GM12878 (cell line): ENCODE data around the gene AP1B1. TPM values are rescaled to one million over a fixed set of nuclear protein-coding genes. Genes with fewer than 3 reads are reported as not detected.

Experiments used
- ATAC-seq: fragments of 200-7000 bp; cut with Tn5 transposase; 3 replicates; pipeline ENCODE4 v1.9.1; 2020; ENCODE audit warnings: mild to moderate bottlenecking, moderate library complexity
- BruUV-seq: library from RNA; stranded (reverse); fragments of 400-500 nt; replicated peaks from 2 replicates; lab custom pipeline; 2021; lab: Mats Ljungman, UMichigan
- CTCF ChIA-PET: fragments of 300-600 bp; sonication (Branson Sonifier 250); formaldehyde crosslinking; extraction: SDS; loops from one replicate; lab custom pipeline; 2021; ENCODE audit warnings: inconsistent platforms; lab: Yijun Ruan, JAX
- POLR2A ChIA-PET: fragments of 350-600 bp; formaldehyde crosslinking; extraction: SDS; loops from one replicate; lab custom pipeline; 2021; ENCODE audit warnings: inconsistent platforms; lab: Charles Lee
- RAD21 ChIA-PET: fragments of 300-600 bp; sonication (Branson Sonifier 250); formaldehyde crosslinking; loops from one replicate; lab custom pipeline; 2023; ENCODE audit warnings: antibody characterized with exemption; ENCODE audit not compliant: unreplicated experiment; lab: Charles Lee
- SMC1A ChIA-PET: fragments of 300-600 bp; sonication (Branson Sonifier 250); formaldehyde crosslinking; loops from one replicate; lab custom pipeline; 2023; ENCODE audit not compliant: unreplicated experiment, uncharacterized antibody; lab: Charles Lee
- DNase-seq: peaks from one replicate; pipeline ENCODE4 v3.0.0-alpha.2; 2011; ENCODE audit warnings: low read depth, low spot score
- FAIRE-seq: peaks from 3 replicates; lab custom pipeline; 2011; peaks lifted over from hg19 to GRCh38; lab: Jason Lieb, UNC
- H2AFZ ChIP-seq: 2 replicates; pipeline ENCODE4 v1.6.0; 2011; ENCODE audit warnings: low read depth, low read length, control low read depth; ENCODE audit not compliant: control insufficient read depth
- H3K27ac ChIP-seq: 2 replicates; pipeline ENCODE4 v1.5.1; 2011; ENCODE audit warnings: control low read depth; ENCODE audit not compliant: control insufficient read depth, insufficient read depth
- H3K27me3 ChIP-seq, 2 experiments: replicated peaks in 1 of 2; 2 replicates each; pipeline versions ENCODE4 v1.6.0 to v1.6.1; 2011; ENCODE audit warnings: low read length in 1 of 2; ENCODE audit not compliant: control insufficient read depth in 2 of 2, insufficient read depth in 2 of 2
- H3K36me3 ChIP-seq, 2 experiments: 2 replicates each; pipeline ENCODE4 v1.5.1; 2011; ENCODE audit warnings: low read length in 1 of 2; ENCODE audit not compliant: control insufficient read depth in 2 of 2, insufficient read depth in 2 of 2
- H3K4me1 ChIP-seq: 2 replicates; pipeline ENCODE4 v1.6.1; 2011; ENCODE audit warnings: mild to moderate bottlenecking, low read length, moderate library complexity, mixed read lengths; ENCODE audit not compliant: control insufficient read depth, insufficient read depth
- H3K4me2 ChIP-seq: 2 replicates; pipeline ENCODE4 v1.6.0; 2011; ENCODE audit warnings: control low read depth; ENCODE audit not compliant: control insufficient read depth, insufficient read depth
- H3K4me3 ChIP-seq: fragments of 200-600 bp; sonication (generic); 2 replicates; pipeline ENCODE4 v1.5.1; 2016
- H3K79me2 ChIP-seq: 2 replicates; pipeline ENCODE4 v1.6.0; 2011; ENCODE audit warnings: low read length; ENCODE audit not compliant: control insufficient read depth, insufficient read depth
- H3K9ac ChIP-seq: 2 replicates; pipeline ENCODE4 v1.8.0; 2011; ENCODE audit warnings: low read length, control low read depth, mixed read lengths; ENCODE audit not compliant: control insufficient read depth, insufficient read depth
- H3K9me3 ChIP-seq: replicated peaks from 3 replicates; pipeline ENCODE4 v1.5.1; 2011; ENCODE audit warnings: mild to moderate bottlenecking, low read length; ENCODE audit not compliant: control insufficient read depth, insufficient read depth
- H4K20me1 ChIP-seq: 2 replicates; pipeline ENCODE4 v1.6.0; 2011; ENCODE audit not compliant: control insufficient read depth, insufficient read depth
- BCL11A ChIP-seq: IDR thresholded peaks from 2 replicates; pipeline ENCODE4 v1.6.1; 2011; ENCODE audit warnings: low read depth, low read length
- CREB1 ChIP-seq: IDR thresholded peaks from 2 replicates; pipeline ENCODE4 v1.6.1; 2012; ENCODE audit warnings: low read depth, mild to moderate bottlenecking, inconsistent platforms
- CREM ChIP-seq: IDR thresholded peaks from 2 replicates; pipeline ENCODE4 v1.6.1; 2014; ENCODE audit warnings: antibody characterized with exemption, low read depth
- DPF2 ChIP-seq: fragments of 450-650 bp; IDR thresholded peaks from 2 replicates; pipeline ENCODE4 v1.6.1; 2017; ENCODE audit warnings: mild to moderate bottlenecking
- KAT2A ChIP-seq: conservative IDR thresholded peaks from 2 replicates; pipeline ENCODE4 v1.6.1; 2011; ENCODE audit warnings: low read depth, low read length; ENCODE audit not compliant: control insufficient read depth
- PAX5 ChIP-seq: IDR thresholded peaks from 2 replicates; pipeline ENCODE4 v1.6.1; 2011; ENCODE audit warnings: low read depth, low read length, borderline replicate concordance
- POU2F2 ChIP-seq: IDR thresholded peaks from 3 replicates; pipeline ENCODE4 v1.6.1; 2011; ENCODE audit warnings: low read depth, mild to moderate bottlenecking, low read length, borderline replicate concordance
- SP1 ChIP-seq: IDR thresholded peaks from one replicate; pipeline ENCODE4 v1.6.1; 2011; ENCODE audit warnings: low read depth, low read length
- STAT1 ChIP-seq: fragments of 450-650 bp; conservative IDR thresholded peaks from 2 replicates; pipeline ENCODE4 v1.6.1; 2014; ENCODE audit warnings: antibody characterized with exemption, mild to moderate bottlenecking
- SUPT20H ChIP-seq: IDR thresholded peaks from 2 replicates; pipeline ENCODE4 v1.6.1; 2011; ENCODE audit warnings: low read depth, mild to moderate bottlenecking, low read length, moderate library complexity, borderline replicate concordance; ENCODE audit not compliant: control insufficient read depth
- TBL1XR1 ChIP-seq: IDR thresholded peaks from 2 replicates; pipeline ENCODE4 v1.6.1; 2012; ENCODE audit warnings: low read depth, low read length, improper control_type of control experiment
- ZNF24 ChIP-seq: fragments of 450-650 bp; IDR thresholded peaks from 2 replicates; pipeline ENCODE4 v1.6.1; 2017; ENCODE audit warnings: antibody characterized with exemption, mild to moderate bottlenecking
- WGBS: methylation state at CpG from one replicate; pipeline ENCODE4 v1.1.6; 2016; ENCODE audit warnings: low lambda C conversion rate; ENCODE audit not compliant: insufficient replicate concordance, insufficient coverage; ENCODE audit errors: missing lambda C conversion rate; 5-methylcytosine and 5-hydroxymethylcytosine counted together
- in situ Hi-C: fragments of 300-500 bp; cut with MboI; formaldehyde crosslinking; loops from 9 replicates; pipeline ENCODE4 v1.14.3; 2018; ENCODE audit warnings: mixed read lengths
- intact Hi-C: fragments of 100-400 bp; cut with micrococcal nuclease; formaldehyde crosslinking; loops from one replicate; pipeline ENCODE4 v1.14.2; 2022; ENCODE audit not compliant: unreplicated experiment
- polyA plus RNA-seq, 11 experiments: library from polyadenylated mRNA; depleted of rRNA in 4 of 11; unstranded in 6 of 11; stranded (reverse) in 5 of 11; fragments of >200 nt; fragmentation: Nextera tagmentation in 4 of 11; fragmentation: Illumina TruSeq in 1 of 11; extraction: Ambion mirVana in 4 of 11; extraction: Trizol in 1 of 11; gene quantifications; 1 replicate in 1 of 11; 2 replicates in 10 of 11; pipeline versions ENCODE4 v1.2.1 to v1.2.3, GENCODE V29; 2011 to 2016; ENCODE audit warnings: inconsistent platforms in 2 of 11, missing spikeins in 2 of 11, low read depth in 1 of 11
- total RNA-seq, 4 experiments: library from RNA; depleted of rRNA in 3 of 4; stranded (reverse); fragments of >200 nt in 3 of 4; fragmentation: Illumina TruSeq in 1 of 4; extraction: Trizol in 1 of 4; gene quantifications; 2 replicates each; pipeline versions ENCODE4 v1.2.1 to v1.2.3, GENCODE V29; 2013 to 2021
- TF ChIP-seq, protein P1 (sequence below): IDR thresholded peaks from 2 replicates; pipeline ENCODE4 v1.6.1; 2012; ENCODE audit warnings: low read depth, low read length, improper control_type of control experiment
- TF ChIP-seq, protein P2 (sequence below): fragments of 450-650 bp; formaldehyde crosslinking; IDR thresholded peaks from 2 replicates; pipeline ENCODE4 v1.5.0; 2022; ENCODE audit warnings: mild to moderate bottlenecking, missing genetic modification characterization
- TF ChIP-seq, protein P3 (sequence below): fragments of 450-650 bp; IDR thresholded peaks from 2 replicates; pipeline ENCODE4 v1.6.1; 2017; ENCODE audit warnings: borderline replicate concordance
- TF ChIP-seq, protein P4 (sequence below): fragments of 450-650 bp; IDR thresholded peaks from 2 replicates; pipeline ENCODE4 v1.6.1; 2017; ENCODE audit warnings: low read depth, mild to moderate bottlenecking, moderate library complexity
- TF ChIP-seq, protein P5 (sequence below): fragments of 450-650 bp; conservative IDR thresholded peaks from 2 replicates; pipeline ENCODE4 v1.6.1; 2017; ENCODE audit warnings: mild to moderate bottlenecking, moderate library complexity

Gene AP1B1
- total and polyA plus RNA-seq, 10 of the 15 experiments (the other 5 are each of a cell fraction or from before 2014, with no cell fraction given), result 2.1 to 98.6 (median 57.8) TPM

GRCh38 chr22:29351042-29351441 is 37.3 kb downstream of the AP1B1 start:
- BruUV-seq, result no TSS peak
- ChIA-PET CTCF (no interaction called here), SMC1A (no interaction called here), RAD21 (no interaction called here), POLR2A (no interaction called here)
- no peak for FAIRE-seq
- Histone ChIP-seq H3K4me1 (no peaks in the 10 kb centered on the region), H2AFZ (no peak overlapping the region), H3K4me3 (no peak overlapping the region), H3K79me2 (no peaks in the 10 kb centered on the region), H4K20me1 (no peaks in the 10 kb centered on the region), H3K27ac (no peak overlapping the region), H3K9ac (no peak overlapping the region), H3K9me3 (no peaks in the 10 kb centered on the region), H3K36me3 (peaks cover 29 to 56% of the 10 kb centered on the region in 2 experiments), H3K27me3 (no peaks in the 10 kb centered on the region), H3K4me2 (no peak overlapping the region)
- ATAC-seq, result no peak
- 97% methylated on average over 6 of the region's 6 CpGs for WGBS
- in situ Hi-C loops, result no loop called here
- intact Hi-C loops, result no loop called here
- no peak for DNase-seq
- TF ChIP-seq CREB1, result no peak
- TF ChIP-seq BCL11A, result no peak
- TF ChIP-seq, protein P1, sequence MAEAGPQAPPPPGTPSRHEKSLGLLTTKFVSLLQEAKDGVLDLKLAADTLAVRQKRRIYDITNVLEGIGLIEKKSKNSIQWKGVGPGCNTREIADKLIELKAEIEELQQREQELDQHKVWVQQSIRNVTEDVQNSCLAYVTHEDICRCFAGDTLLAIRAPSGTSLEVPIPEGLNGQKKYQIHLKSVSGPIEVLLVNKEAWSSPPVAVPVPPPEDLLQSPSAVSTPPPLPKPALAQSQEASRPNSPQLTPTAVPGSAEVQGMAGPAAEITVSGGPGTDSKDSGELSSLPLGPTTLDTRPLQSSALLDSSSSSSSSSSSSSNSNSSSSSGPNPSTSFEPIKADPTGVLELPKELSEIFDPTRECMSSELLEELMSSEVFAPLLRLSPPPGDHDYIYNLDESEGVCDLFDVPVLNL, result no peak
- TF ChIP-seq KAT2A, result no peak
- TF ChIP-seq, protein P2, sequence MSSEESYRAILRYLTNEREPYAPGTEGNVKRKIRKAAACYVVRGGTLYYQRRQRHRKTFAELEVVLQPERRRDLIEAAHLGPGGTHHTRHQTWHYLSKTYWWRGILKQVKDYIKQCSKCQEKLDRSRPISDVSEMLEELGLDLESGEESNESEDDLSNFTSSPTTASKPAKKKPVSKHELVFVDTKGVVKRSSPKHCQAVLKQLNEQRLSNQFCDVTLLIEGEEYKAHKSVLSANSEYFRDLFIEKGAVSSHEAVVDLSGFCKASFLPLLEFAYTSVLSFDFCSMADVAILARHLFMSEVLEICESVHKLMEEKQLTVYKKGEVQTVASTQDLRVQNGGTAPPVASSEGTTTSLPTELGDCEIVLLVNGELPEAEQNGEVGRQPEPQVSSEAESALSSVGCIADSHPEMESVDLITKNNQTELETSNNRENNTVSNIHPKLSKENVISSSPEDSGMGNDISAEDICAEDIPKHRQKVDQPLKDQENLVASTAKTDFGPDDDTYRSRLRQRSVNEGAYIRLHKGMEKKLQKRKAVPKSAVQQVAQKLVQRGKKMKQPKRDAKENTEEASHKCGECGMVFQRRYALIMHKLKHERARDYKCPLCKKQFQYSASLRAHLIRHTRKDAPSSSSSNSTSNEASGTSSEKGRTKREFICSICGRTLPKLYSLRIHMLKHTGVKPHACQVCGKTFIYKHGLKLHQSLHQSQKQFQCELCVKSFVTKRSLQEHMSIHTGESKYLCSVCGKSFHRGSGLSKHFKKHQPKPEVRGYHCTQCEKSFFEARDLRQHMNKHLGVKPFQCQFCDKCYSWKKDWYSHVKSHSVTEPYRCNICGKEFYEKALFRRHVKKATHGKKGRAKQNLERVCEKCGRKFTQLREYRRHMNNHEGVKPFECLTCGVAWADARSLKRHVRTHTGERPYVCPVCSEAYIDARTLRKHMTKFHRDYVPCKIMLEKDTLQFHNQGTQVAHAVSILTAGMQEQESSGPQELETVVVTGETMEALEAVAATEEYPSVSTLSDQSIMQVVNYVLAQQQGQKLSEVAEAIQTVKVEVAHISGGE (CRISPR knock-in tag), result no peak
- no peak for TF ChIP-seq POU2F2
- TF ChIP-seq DPF2, result no peak
- TF ChIP-seq, protein P3, sequence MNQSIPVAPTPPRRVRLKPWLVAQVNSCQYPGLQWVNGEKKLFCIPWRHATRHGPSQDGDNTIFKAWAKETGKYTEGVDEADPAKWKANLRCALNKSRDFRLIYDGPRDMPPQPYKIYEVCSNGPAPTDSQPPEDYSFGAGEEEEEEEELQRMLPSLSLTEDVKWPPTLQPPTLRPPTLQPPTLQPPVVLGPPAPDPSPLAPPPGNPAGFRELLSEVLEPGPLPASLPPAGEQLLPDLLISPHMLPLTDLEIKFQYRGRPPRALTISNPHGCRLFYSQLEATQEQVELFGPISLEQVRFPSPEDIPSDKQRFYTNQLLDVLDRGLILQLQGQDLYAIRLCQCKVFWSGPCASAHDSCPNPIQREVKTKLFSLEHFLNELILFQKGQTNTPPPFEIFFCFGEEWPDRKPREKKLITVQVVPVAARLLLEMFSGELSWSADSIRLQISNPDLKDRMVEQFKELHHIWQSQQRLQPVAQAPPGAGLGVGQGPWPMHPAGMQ, result no peak
- no peak for TF ChIP-seq CREM
- TF ChIP-seq PAX5, result no peak
- TF ChIP-seq TBL1XR1, result no peak
- no peak for TF ChIP-seq SUPT20H
- TF ChIP-seq, protein P4, sequence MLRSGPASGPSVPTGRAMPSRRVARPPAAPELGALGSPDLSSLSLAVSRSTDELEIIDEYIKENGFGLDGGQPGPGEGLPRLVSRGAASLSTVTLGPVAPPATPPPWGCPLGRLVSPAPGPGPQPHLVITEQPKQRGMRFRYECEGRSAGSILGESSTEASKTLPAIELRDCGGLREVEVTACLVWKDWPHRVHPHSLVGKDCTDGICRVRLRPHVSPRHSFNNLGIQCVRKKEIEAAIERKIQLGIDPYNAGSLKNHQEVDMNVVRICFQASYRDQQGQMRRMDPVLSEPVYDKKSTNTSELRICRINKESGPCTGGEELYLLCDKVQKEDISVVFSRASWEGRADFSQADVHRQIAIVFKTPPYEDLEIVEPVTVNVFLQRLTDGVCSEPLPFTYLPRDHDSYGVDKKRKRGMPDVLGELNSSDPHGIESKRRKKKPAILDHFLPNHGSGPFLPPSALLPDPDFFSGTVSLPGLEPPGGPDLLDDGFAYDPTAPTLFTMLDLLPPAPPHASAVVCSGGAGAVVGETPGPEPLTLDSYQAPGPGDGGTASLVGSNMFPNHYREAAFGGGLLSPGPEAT, result no peak
- TF ChIP-seq, protein P5, sequence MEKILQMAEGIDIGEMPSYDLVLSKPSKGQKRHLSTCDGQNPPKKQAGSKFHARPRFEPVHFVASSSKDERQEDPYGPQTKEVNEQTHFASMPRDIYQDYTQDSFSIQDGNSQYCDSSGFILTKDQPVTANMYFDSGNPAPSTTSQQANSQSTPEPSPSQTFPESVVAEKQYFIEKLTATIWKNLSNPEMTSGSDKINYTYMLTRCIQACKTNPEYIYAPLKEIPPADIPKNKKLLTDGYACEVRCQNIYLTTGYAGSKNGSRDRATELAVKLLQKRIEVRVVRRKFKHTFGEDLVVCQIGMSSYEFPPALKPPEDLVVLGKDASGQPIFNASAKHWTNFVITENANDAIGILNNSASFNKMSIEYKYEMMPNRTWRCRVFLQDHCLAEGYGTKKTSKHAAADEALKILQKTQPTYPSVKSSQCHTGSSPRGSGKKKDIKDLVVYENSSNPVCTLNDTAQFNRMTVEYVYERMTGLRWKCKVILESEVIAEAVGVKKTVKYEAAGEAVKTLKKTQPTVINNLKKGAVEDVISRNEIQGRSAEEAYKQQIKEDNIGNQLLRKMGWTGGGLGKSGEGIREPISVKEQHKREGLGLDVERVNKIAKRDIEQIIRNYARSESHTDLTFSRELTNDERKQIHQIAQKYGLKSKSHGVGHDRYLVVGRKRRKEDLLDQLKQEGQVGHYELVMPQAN, result no peak
- no peak for TF ChIP-seq SP1
- no peak for TF ChIP-seq STAT1
- TF ChIP-seq ZNF24, result no peak
